Nucleus accumbens (tissue), 56 donors: ENCODE measurements around the gene TMPRSS5.

Experiments used
- DNase-seq, 56 donors: peaks; one replicate each; lab custom pipeline; 2025; lab: John Stamatoyannopoulos, UW

The TMPRSS5 gene

GRCh38 chr11:113637636-113638035 is 68.5 kb downstream of the TMPRSS5 start:
- peak in 23 of 56 donors; percentile 3 to 50 (median 12) for DNase-seq
